ENCODE results near the gene PSMB5. TPM values are rescaled to one million over a fixed set of nuclear protein-coding genes. Genes with fewer than 3 reads are reported as not detected.
A peak's percentile ranks its signal among the peaks of the same experiment; 100 is the strongest.

Gene PSMB5
- total and polyA plus RNA-seq, 2 of the 13 experiments (the other 11 are each of a cell fraction or from before 2014, with no cell fraction given), result 705 to 871 TPM

DNA sequence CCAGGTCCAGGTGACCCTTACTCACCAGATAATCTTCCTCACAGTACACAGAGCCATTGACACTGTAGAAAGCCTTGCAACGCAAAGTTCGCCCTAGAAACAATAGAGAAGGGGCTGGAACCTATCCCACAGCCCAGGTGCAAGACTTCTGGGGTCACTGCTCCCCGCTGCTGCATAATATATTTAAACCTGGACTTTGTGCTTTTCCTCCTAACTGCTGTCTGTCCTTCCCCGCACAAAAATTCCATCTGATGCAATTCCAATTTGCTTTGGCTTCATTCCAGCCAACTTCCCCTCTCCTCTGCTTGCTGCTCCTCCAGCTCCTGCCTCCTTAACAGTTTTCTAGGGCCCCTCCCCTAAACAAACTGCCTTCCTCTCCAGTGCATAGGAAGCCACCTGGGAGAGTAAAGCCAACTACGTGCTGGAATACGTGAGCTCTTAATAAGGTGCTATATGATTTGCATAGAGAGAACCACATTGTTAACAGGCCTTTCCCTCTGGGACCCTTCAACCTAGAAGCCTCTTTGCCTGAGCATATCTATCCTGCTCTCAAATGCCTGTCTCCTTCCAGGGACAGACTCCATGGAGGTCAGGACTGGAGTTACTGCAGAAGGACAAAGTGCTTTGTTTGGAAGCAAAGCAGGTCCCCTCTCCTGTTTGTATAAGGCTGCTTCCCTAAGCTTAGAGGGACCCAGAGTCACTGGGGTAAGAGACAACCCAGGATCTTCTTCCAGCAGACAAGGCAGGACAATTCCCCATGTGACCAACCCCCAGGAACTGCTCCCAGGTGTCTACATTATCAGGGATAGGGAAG is 57.9 kb downstream of the PSMB5 start (continued):
- TF ChIP-seq, protein P1, sequence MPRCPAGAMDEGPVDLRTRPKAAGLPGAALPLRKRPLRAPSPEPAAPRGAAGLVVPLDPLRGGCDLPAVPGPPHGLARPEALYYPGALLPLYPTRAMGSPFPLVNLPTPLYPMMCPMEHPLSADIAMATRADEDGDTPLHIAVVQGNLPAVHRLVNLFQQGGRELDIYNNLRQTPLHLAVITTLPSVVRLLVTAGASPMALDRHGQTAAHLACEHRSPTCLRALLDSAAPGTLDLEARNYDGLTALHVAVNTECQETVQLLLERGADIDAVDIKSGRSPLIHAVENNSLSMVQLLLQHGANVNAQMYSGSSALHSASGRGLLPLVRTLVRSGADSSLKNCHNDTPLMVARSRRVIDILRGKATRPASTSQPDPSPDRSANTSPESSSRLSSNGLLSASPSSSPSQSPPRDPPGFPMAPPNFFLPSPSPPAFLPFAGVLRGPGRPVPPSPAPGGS (CRISPR knock-in tag; IDR thresholded peaks at IDR 0.05), result peak; percentile 7; the same call in 1 of the 2 replicates
- TF ChIP-seq, protein P2, sequence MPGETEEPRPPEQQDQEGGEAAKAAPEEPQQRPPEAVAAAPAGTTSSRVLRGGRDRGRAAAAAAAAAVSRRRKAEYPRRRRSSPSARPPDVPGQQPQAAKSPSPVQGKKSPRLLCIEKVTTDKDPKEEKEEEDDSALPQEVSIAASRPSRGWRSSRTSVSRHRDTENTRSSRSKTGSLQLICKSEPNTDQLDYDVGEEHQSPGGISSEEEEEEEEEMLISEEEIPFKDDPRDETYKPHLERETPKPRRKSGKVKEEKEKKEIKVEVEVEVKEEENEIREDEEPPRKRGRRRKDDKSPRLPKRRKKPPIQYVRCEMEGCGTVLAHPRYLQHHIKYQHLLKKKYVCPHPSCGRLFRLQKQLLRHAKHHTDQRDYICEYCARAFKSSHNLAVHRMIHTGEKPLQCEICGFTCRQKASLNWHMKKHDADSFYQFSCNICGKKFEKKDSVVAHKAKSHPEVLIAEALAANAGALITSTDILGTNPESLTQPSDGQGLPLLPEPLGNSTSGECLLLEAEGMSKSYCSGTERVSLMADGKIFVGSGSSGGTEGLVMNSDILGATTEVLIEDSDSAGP (CRISPR knock-in tag; IDR thresholded peaks at IDR 0.05; ENCODE audit: borderline replicate concordance), result no peak
- TF ChIP-seq, protein P3, sequence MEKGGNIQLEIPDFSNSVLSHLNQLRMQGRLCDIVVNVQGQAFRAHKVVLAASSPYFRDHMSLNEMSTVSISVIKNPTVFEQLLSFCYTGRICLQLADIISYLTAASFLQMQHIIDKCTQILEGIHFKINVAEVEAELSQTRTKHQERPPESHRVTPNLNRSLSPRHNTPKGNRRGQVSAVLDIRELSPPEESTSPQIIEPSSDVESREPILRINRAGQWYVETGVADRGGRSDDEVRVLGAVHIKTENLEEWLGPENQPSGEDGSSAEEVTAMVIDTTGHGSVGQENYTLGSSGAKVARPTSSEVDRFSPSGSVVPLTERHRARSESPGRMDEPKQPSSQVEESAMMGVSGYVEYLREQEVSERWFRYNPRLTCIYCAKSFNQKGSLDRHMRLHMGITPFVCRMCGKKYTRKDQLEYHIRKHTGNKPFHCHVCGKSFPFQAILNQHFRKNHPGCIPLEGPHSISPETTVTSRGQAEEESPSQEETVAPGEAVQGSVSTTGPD (CRISPR knock-in tag; IDR thresholded peaks at IDR 0.05), result no peak
- no peak; the same call in 1 of the 2 replicates for TF ChIP-seq ATF7-NPFF (CRISPR knock-in tag; IDR thresholded peaks at IDR 0.05; ENCODE audit: low read depth)
- no peak for TF ChIP-seq FOXC1 (CRISPR knock-in tag; IDR thresholded peaks at IDR 0.05; ENCODE audit: borderline replicate concordance)
- TF ChIP-seq, protein P4, sequence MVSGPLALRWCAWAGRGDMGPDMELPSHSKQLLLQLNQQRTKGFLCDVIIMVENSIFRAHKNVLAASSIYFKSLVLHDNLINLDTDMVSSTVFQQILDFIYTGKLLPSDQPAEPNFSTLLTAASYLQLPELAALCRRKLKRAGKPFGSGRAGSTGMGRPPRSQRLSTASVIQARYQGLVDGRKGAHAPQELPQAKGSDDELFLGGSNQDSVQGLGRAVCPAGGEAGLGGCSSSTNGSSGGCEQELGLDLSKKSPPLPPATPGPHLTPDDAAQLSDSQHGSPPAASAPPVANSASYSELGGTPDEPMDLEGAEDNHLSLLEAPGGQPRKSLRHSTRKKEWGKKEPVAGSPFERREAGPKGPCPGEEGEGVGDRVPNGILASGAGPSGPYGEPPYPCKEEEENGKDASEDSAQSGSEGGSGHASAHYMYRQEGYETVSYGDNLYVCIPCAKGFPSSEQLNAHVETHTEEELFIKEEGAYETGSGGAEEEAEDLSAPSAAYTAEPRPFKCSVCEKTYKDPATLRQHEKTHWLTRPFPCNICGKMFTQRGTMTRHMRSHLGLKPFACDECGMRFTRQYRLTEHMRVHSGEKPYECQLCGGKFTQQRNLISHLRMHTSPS (CRISPR knock-in tag; IDR thresholded peaks at IDR 0.05; ENCODE audit: low read depth), result peak; percentile 32; the same call in 1 of the 2 replicates
- TF ChIP-seq HHEX (CRISPR knock-in tag; IDR thresholded peaks at IDR 0.05), result no peak; the same call in 1 of the 2 replicates
- TF ChIP-seq YEATS2 (CRISPR knock-in tag; IDR thresholded peaks at IDR 0.05; ENCODE audit: borderline replicate concordance), result peak; percentile 75; the same call in 1 of the 2 replicates
- peak; percentile 84 for TF ChIP-seq KMT2B (CRISPR knock-in tag; IDR thresholded peaks at IDR 0.05)
- TF ChIP-seq, protein P5, sequence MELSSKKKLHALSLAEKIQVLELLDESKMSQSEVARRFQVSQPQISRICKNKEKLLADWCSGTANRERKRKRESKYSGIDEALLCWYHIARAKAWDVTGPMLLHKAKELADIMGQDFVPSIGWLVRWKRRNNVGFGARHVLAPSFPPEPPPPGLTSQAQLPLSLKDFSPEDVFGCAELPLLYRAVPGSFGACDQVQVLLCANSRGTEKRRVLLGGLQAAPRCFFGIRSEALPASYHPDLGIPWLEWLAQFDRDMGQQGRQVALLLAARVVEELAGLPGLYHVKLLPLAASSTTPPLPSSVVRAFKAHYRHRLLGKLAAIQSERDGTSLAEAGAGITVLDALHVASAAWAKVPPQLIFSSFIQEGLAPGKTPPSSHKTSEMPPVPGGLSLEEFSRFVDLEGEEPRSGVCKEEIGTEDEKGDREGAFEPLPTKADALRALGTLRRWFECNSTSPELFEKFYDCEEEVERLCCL (CRISPR knock-in tag; IDR thresholded peaks at IDR 0.05; ENCODE audit: borderline replicate concordance), result peak; percentile 22; the same call in 1 of the 2 replicates
- peak; percentile 94 for TF ChIP-seq DMAP1 (CRISPR knock-in tag; IDR thresholded peaks at IDR 0.05)
- TF ChIP-seq NCOR1 (IDR thresholded peaks at IDR 0.05; ENCODE audit: borderline replicate concordance, low read length), result peak; percentile 98
- TF ChIP-seq, protein P6, sequence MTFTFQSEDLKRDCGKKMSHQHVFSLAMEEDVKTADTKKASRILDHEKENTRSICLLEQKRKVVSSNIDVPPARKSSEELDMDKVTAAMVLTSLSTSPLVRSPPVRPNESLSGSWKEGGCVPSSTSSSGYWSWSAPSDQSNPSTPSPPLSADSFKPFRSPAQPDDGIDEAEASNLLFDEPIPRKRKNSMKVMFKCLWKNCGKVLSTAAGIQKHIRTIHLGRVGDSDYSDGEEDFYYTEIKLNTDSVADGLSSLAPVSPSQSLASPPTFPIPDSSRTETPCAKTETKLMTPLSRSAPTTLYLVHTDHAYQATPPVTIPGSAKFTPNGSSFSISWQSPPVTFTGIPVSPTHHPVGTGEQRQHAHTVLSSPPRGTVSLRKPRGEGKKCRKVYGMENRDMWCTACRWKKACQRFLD (CRISPR knock-in tag; IDR thresholded peaks at IDR 0.05; ENCODE audit: borderline replicate concordance), result no peak
- TF ChIP-seq ZNF850 (CRISPR knock-in tag; conservative IDR thresholded peaks at IDR 0.05), result no peak
- TF ChIP-seq ZKSCAN1 (IDR thresholded peaks at IDR 0.05; ENCODE audit: low read length), result no peak; the same call in none of the 2 replicates
- peak; percentile 98 for TF ChIP-seq KDM6A (CRISPR knock-in tag; IDR thresholded peaks at IDR 0.05; ENCODE audit: low read depth)
- TF ChIP-seq ZNF782 (CRISPR knock-in tag; IDR thresholded peaks at IDR 0.05; ENCODE audit: borderline replicate concordance), result peak; percentile 83; the same call in 1 of the 2 replicates
- peak; percentile 100 for TF ChIP-seq GATAD2A (CRISPR knock-in tag; IDR thresholded peaks at IDR 0.05)
